GM12878 (cell line): Measurements from ENCODE around the gene ABTB1. TPM values are rescaled to one million over a fixed set of nuclear protein-coding genes. Genes with fewer than 3 reads are reported as not detected.

ENCODE experiments used
- ATAC-seq: fragments of 200-7000 bp; cut with Tn5 transposase; 3 replicates; pipeline ENCODE4 v1.9.1; 2020; ENCODE audit warnings: mild to moderate bottlenecking, moderate library complexity
- BruUV-seq: library from RNA; stranded (reverse); fragments of 400-500 nt; replicated peaks from 2 replicates; lab custom pipeline; 2021; lab: Mats Ljungman, UMichigan
- CTCF ChIA-PET: fragments of 300-600 bp; sonication (Branson Sonifier 250); formaldehyde crosslinking; extraction: SDS; loops from one replicate; lab custom pipeline; 2021; ENCODE audit warnings: inconsistent platforms; lab: Yijun Ruan, JAX
- POLR2A ChIA-PET: fragments of 350-600 bp; formaldehyde crosslinking; extraction: SDS; loops from one replicate; lab custom pipeline; 2021; ENCODE audit warnings: inconsistent platforms; lab: Charles Lee
- RAD21 ChIA-PET: fragments of 300-600 bp; sonication (Branson Sonifier 250); formaldehyde crosslinking; loops from one replicate; lab custom pipeline; 2023; ENCODE audit warnings: antibody characterized with exemption; ENCODE audit not compliant: unreplicated experiment; lab: Charles Lee
- SMC1A ChIA-PET: fragments of 300-600 bp; sonication (Branson Sonifier 250); formaldehyde crosslinking; loops from one replicate; lab custom pipeline; 2023; ENCODE audit not compliant: unreplicated experiment, uncharacterized antibody; lab: Charles Lee
- DNase-seq: peaks from one replicate; pipeline ENCODE4 v3.0.0-alpha.2; 2011; ENCODE audit warnings: low read depth, low spot score
- FAIRE-seq: peaks from 3 replicates; lab custom pipeline; 2011; peaks lifted over from hg19 to GRCh38; lab: Jason Lieb, UNC
- H2AFZ ChIP-seq: 2 replicates; pipeline ENCODE4 v1.6.0; 2011; ENCODE audit warnings: low read depth, low read length, control low read depth; ENCODE audit not compliant: control insufficient read depth
- H3K27ac ChIP-seq: 2 replicates; pipeline ENCODE4 v1.5.1; 2011; ENCODE audit warnings: control low read depth; ENCODE audit not compliant: control insufficient read depth, insufficient read depth
- H3K27me3 ChIP-seq, 2 experiments: replicated peaks in 1 of 2; 2 replicates each; pipeline versions ENCODE4 v1.6.0 to v1.6.1; 2011; ENCODE audit warnings: low read length in 1 of 2; ENCODE audit not compliant: control insufficient read depth in 2 of 2, insufficient read depth in 2 of 2
- H3K36me3 ChIP-seq, 2 experiments: 2 replicates each; pipeline ENCODE4 v1.5.1; 2011; ENCODE audit warnings: low read length in 1 of 2; ENCODE audit not compliant: control insufficient read depth in 2 of 2, insufficient read depth in 2 of 2
- H3K4me1 ChIP-seq: 2 replicates; pipeline ENCODE4 v1.6.1; 2011; ENCODE audit warnings: mild to moderate bottlenecking, low read length, moderate library complexity, mixed read lengths; ENCODE audit not compliant: control insufficient read depth, insufficient read depth
- H3K4me2 ChIP-seq: 2 replicates; pipeline ENCODE4 v1.6.0; 2011; ENCODE audit warnings: control low read depth; ENCODE audit not compliant: control insufficient read depth, insufficient read depth
- H3K4me3 ChIP-seq: fragments of 200-600 bp; sonication (generic); 2 replicates; pipeline ENCODE4 v1.5.1; 2016
- H3K79me2 ChIP-seq: 2 replicates; pipeline ENCODE4 v1.6.0; 2011; ENCODE audit warnings: low read length; ENCODE audit not compliant: control insufficient read depth, insufficient read depth
- H3K9ac ChIP-seq: 2 replicates; pipeline ENCODE4 v1.8.0; 2011; ENCODE audit warnings: low read length, control low read depth, mixed read lengths; ENCODE audit not compliant: control insufficient read depth, insufficient read depth
- H3K9me3 ChIP-seq: replicated peaks from 3 replicates; pipeline ENCODE4 v1.5.1; 2011; ENCODE audit warnings: mild to moderate bottlenecking, low read length; ENCODE audit not compliant: control insufficient read depth, insufficient read depth
- H4K20me1 ChIP-seq: 2 replicates; pipeline ENCODE4 v1.6.0; 2011; ENCODE audit not compliant: control insufficient read depth, insufficient read depth
- CTCF ChIP-seq, 3 experiments: IDR thresholded peaks in 2 of 3; conservative IDR thresholded peaks in 1 of 3; 2 replicates each; pipeline ENCODE4 v1.5.1; 2011; ENCODE audit warnings: low read depth in 3 of 3, low read length in 3 of 3, mild to moderate bottlenecking in 3 of 3, control low read depth in 2 of 3, moderate library complexity in 2 of 3, inconsistent platforms in 1 of 3, mixed read lengths in 1 of 3; ENCODE audit not compliant: control insufficient read depth in 2 of 3, insufficient read depth in 1 of 3; ENCODE audit errors: extremely low read depth in 1 of 3
- HCFC1 ChIP-seq: fragments of 150-350 bp; IDR thresholded peaks from 2 replicates; pipeline ENCODE4 v1.6.1; 2014; ENCODE audit warnings: low read length
- HDGF ChIP-seq: fragments of 450-650 bp; IDR thresholded peaks from 2 replicates; pipeline ENCODE4 v1.6.1; 2016; ENCODE audit warnings: antibody characterized with exemption
- NFYA ChIP-seq: IDR thresholded peaks from 2 replicates; pipeline ENCODE4 v1.6.1; 2011; ENCODE audit warnings: low read depth, mild to moderate bottlenecking, low read length, improper control_type of control experiment, borderline replicate concordance
- NFYB ChIP-seq: IDR thresholded peaks from 2 replicates; pipeline ENCODE4 v1.6.1; 2011; ENCODE audit warnings: low read depth, mild to moderate bottlenecking, low read length, improper control_type of control experiment, moderate library complexity; ENCODE audit not compliant: insufficient read depth
- POLR2A ChIP-seq: IDR thresholded peaks from 2 replicates; pipeline ENCODE4 v1.6.1; 2011; ENCODE audit warnings: low read depth, mild to moderate bottlenecking, low read length
- PRDM15 ChIP-seq: fragments of 450-650 bp; formaldehyde crosslinking; IDR thresholded peaks from 2 replicates; pipeline ENCODE4 v1.4.0; 2020; ENCODE audit warnings: mild to moderate bottlenecking, moderate library complexity
- RAD51 ChIP-seq: fragments of 450-650 bp; IDR thresholded peaks from 2 replicates; pipeline ENCODE4 v1.6.1; 2016; ENCODE audit warnings: moderate library complexity, mild to moderate bottlenecking, inconsistent platforms
- SIX5 ChIP-seq: IDR thresholded peaks from 2 replicates; pipeline ENCODE4 v1.6.1; 2011; ENCODE audit warnings: mild to moderate bottlenecking, low read depth, low read length, moderate library complexity; ENCODE audit not compliant: severe bottlenecking
- USF1 ChIP-seq: IDR thresholded peaks from 2 replicates; pipeline ENCODE4 v1.6.1; 2011; ENCODE audit warnings: borderline replicate concordance, low read depth, mild to moderate bottlenecking, moderate library complexity, mixed read lengths, low read length; ENCODE audit not compliant: insufficient read depth; ENCODE audit errors: extremely low read length
- USF2 ChIP-seq: IDR thresholded peaks from 2 replicates; pipeline ENCODE4 v1.6.1; 2011; ENCODE audit warnings: low read depth, low read length, improper control_type of control experiment, borderline replicate concordance
- YY1 ChIP-seq: IDR thresholded peaks from 2 replicates; pipeline ENCODE4 v1.6.1; 2011; ENCODE audit warnings: low read depth, mild to moderate bottlenecking, low read length
- ZNF384 ChIP-seq: IDR thresholded peaks from 2 replicates; pipeline ENCODE4 v1.6.1; 2012; ENCODE audit warnings: low read depth, mild to moderate bottlenecking, low read length, improper control_type of control experiment, borderline replicate concordance
- WGBS: methylation state at CpG from one replicate; pipeline ENCODE4 v1.1.6; 2016; ENCODE audit warnings: low lambda C conversion rate; ENCODE audit not compliant: insufficient replicate concordance, insufficient coverage; ENCODE audit errors: missing lambda C conversion rate; 5-methylcytosine and 5-hydroxymethylcytosine counted together
- in situ Hi-C: fragments of 300-500 bp; cut with MboI; formaldehyde crosslinking; loops from 9 replicates; pipeline ENCODE4 v1.14.3; 2018; ENCODE audit warnings: mixed read lengths
- intact Hi-C: fragments of 100-400 bp; cut with micrococcal nuclease; formaldehyde crosslinking; loops from one replicate; pipeline ENCODE4 v1.14.2; 2022; ENCODE audit not compliant: unreplicated experiment
- polyA plus RNA-seq, 11 experiments: library from polyadenylated mRNA; depleted of rRNA in 4 of 11; unstranded in 6 of 11; stranded (reverse) in 5 of 11; fragments of >200 nt; fragmentation: Nextera tagmentation in 4 of 11; fragmentation: Illumina TruSeq in 1 of 11; extraction: Ambion mirVana in 4 of 11; extraction: Trizol in 1 of 11; gene quantifications; 1 replicate in 1 of 11; 2 replicates in 10 of 11; pipeline versions ENCODE4 v1.2.1 to v1.2.3, GENCODE V29; 2011 to 2016; ENCODE audit warnings: inconsistent platforms in 2 of 11, missing spikeins in 2 of 11, low read depth in 1 of 11
- total RNA-seq, 4 experiments: library from RNA; depleted of rRNA in 3 of 4; stranded (reverse); fragments of >200 nt in 3 of 4; fragmentation: Illumina TruSeq in 1 of 4; extraction: Trizol in 1 of 4; gene quantifications; 2 replicates each; pipeline versions ENCODE4 v1.2.1 to v1.2.3, GENCODE V29; 2013 to 2021

Gene ABTB1
- total and polyA plus RNA-seq, 10 of the 15 experiments (the other 5 are each of a cell fraction or from before 2014, with no cell fraction given) = 0.11 to 10.2 (median 7.1) TPM

- H3K4me1 ChIP-seq = peaks cover 14% of the 10 kb centered on the region
- SMC1A ChIA-PET = interaction anchor here (0.6 to 2.8 kb wide), 10 partner anchors 15 to 158 kb away, joined by 3 to 10 read pairs (median 5); partner anchors contain the start of gene MGLL
- H3K9ac ChIP-seq = no peak overlapping the region
- intact Hi-C loops = loop anchor here (5.0 kb wide), 2 partner anchors 55 to 135 kb away; no protein-coding TSS in a partner anchor
- H3K27ac ChIP-seq = no peak overlapping the region; the same call in 1 of the 2 replicates
- BruUV-seq = no TSS peak
- peaks cover 21 to 51% of the 10 kb centered on the region in 2 experiments; a peak in 3 of 4 replicates for H3K36me3 ChIP-seq
- POLR2A ChIA-PET = interaction anchor here (1.5 kb wide), 1 partner anchor 125 kb away, joined by 4 read pairs; the partner anchor contains the start of gene MGLL
- ATAC-seq (peak; percentile 94), FAIRE-seq (peak; percentile 97), DNase-seq (peak; percentile 48)
- no peaks in the 10 kb centered on the region for H3K9me3 ChIP-seq
- RAD21 ChIA-PET = interaction anchor here (0.7 to 2.7 kb wide), 7 partner anchors 38 to 436 kb away, joined by 3 to 12 read pairs (median 3); partner anchors contain the start of gene MGLL
- H2AFZ ChIP-seq = peak overlapping the region; percentile 18; the same call in 1 of the 2 replicates
- no peaks in the 10 kb centered on the region for H3K79me2 ChIP-seq
- no peaks in the 10 kb centered on the region for H3K27me3 ChIP-seq
- in situ Hi-C loops = no loop called here
- WGBS = 5% methylated on average over 16 of the region's 16 CpGs
- no peaks in the 10 kb centered on the region for H4K20me1 ChIP-seq
- H3K4me3 ChIP-seq = no peak overlapping the region
- H3K4me2 ChIP-seq = no peak overlapping the region
- CTCF ChIA-PET = interaction anchor here (0.6 to 2.4 kb wide), 18 partner anchors 13 to 425 kb away, joined by 3 to 12 read pairs (median 4); no protein-coding TSS in a partner anchor
- TF ChIP-seq ZNF384 = no peak
- peak; percentile 80 for TF ChIP-seq SIX5
- TF ChIP-seq POLR2A = peak; percentile 46
- 0 out of 2 replicates have a peak, but pooled peaks have one; percentile 34 for TF ChIP-seq YY1
- TF ChIP-seq HCFC1 = peak; percentile 82
- no peak for TF ChIP-seq CTCF (IDR thresholded peaks at IDR 0.05 in 2 of 3, conservative IDR thresholded peaks at IDR 0.05 in 1 of 3; ENCODE audit: control insufficient read depth in 2 of 3, extremely low read depth in 1 of 3, insufficient read depth in 1 of 3, low read depth in 3 of 3, low read length in 3 of 3)
- 0 out of 2 replicates have a peak, but pooled peaks have one; percentile 46 for TF ChIP-seq PRDM15
- peak; percentile 72; the same call in 1 of the 2 replicates for TF ChIP-seq HDGF
- no peak for TF ChIP-seq NFYA
- TF ChIP-seq USF1 = peak; percentile 84
- TF ChIP-seq USF2 = peak; percentile 58
- TF ChIP-seq NFYB = peak; percentile 80
- peak; percentile 94 for TF ChIP-seq RAD51
Measured at GRCh38 chr3:127697551-127698240, 24.9 kb downstream of the ABTB1 start.
